ENCODE measurements around the gene TTBK2.

The TTBK2 gene

GRCh38 chr15:42836251-42836650, 84.3 kb downstream of the TTBK2 start (continued):
- TF ChIP-seq ZNF280C (tag by site-specific recombination; IDR thresholded peaks at IDR 0.05), result no peak

GRCh38 chr15:42832576-42832975, 88.0 kb downstream of the TTBK2 start:
- Histone ChIP-seq H3K36me3 (ENCODE audit: control insufficient read depth in 2 of 2, insufficient read depth in 1 of 2, low read length in 2 of 2) (peaks cover 0 to 3% of the 10 kb centered on the region in 2 experiments; a peak in 1 of 3 replicates), H3K27ac (ENCODE audit: extremely low read depth, low read depth, low read length) (no peak overlapping the region), H3K4me1 (ENCODE audit: control insufficient read depth, insufficient read depth, low read length) (no peaks in the 10 kb centered on the region), H3K9me3 (ENCODE audit: control insufficient read depth, insufficient read depth, low read depth, low read length) (no peaks in the 10 kb centered on the region), H3K4me3 (ENCODE audit: low read depth, low read length) (no peak overlapping the region)
- ChIA-PET CTCF (no interaction called here), POLR2A (no interaction called here)
- TF ChIP-seq ZNF837 (tag by site-specific recombination; IDR thresholded peaks at IDR 0.05), result no peak
- TF ChIP-seq ZNF677 (tag by site-specific recombination; IDR thresholded peaks at IDR 0.05), result no peak
- TF ChIP-seq ZNF707 (tag by site-specific recombination; IDR thresholded peaks at IDR 0.05), result no peak
- no peak for TF ChIP-seq ZNF514 (tag by site-specific recombination; IDR thresholded peaks at IDR 0.05)
- no peak for TF ChIP-seq ZNF791 (tag by site-specific recombination; IDR thresholded peaks at IDR 0.05)
- TF ChIP-seq TRIM28 (IDR thresholded peaks at IDR 0.05; ENCODE audit: borderline replicate concordance, low read length), result no peak
- no peak for TF ChIP-seq SP7 (tag by site-specific recombination; IDR thresholded peaks at IDR 0.05)
- TF ChIP-seq ZNF624 (tag by site-specific recombination; IDR thresholded peaks at IDR 0.05), result no peak
- no peak for TF ChIP-seq ZSCAN30 (tag by site-specific recombination; IDR thresholded peaks at IDR 0.05)
- TF ChIP-seq ZNF670 (tag by site-specific recombination; IDR thresholded peaks at IDR 0.05; ENCODE audit: low read depth), result no peak
- no peak for TF ChIP-seq GLI2 (tag by site-specific recombination; IDR thresholded peaks at IDR 0.05; ENCODE audit: borderline replicate concordance, low read depth)
- no peak for TF ChIP-seq ZNF202 (tag by site-specific recombination; IDR thresholded peaks at IDR 0.05; ENCODE audit: borderline replicate concordance)
- no peak for TF ChIP-seq SCRT1 (tag by site-specific recombination; IDR thresholded peaks at IDR 0.05; ENCODE audit: borderline replicate concordance)
- no peak for TF ChIP-seq ZNF596 (tag by site-specific recombination; IDR thresholded peaks at IDR 0.05)
- no peak for TF ChIP-seq ZNF704 (tag by site-specific recombination; IDR thresholded peaks at IDR 0.05)
- no peak for TF ChIP-seq ZNF473 (tag by site-specific recombination; IDR thresholded peaks at IDR 0.05)
- TF ChIP-seq PBX3 (CRISPR knock-in tag; IDR thresholded peaks at IDR 0.05), result no peak
- TF ChIP-seq ZNF10 (tag by site-specific recombination; IDR thresholded peaks at IDR 0.05), result no peak

- H3K4me3 ChIP-seq (ENCODE audit: low read depth, low read length), result no peak overlapping the region
- ChIA-PET POLR2A (no interaction called here), CTCF (no interaction called here)
- H3K36me3 ChIP-seq (ENCODE audit: control insufficient read depth in 2 of 2, insufficient read depth in 1 of 2, low read length in 2 of 2), result peaks cover 0 to 3% of the 10 kb centered on the region in 2 experiments; a peak in 2 of 3 replicates
- no peak overlapping the region for H3K27ac ChIP-seq (ENCODE audit: extremely low read depth, low read depth, low read length)
- H3K9me3 ChIP-seq (ENCODE audit: control insufficient read depth, insufficient read depth, low read depth, low read length), result no peaks in the 10 kb centered on the region
- H3K4me1 ChIP-seq (ENCODE audit: control insufficient read depth, insufficient read depth, low read length), result no peaks in the 10 kb centered on the region
- TF ChIP-seq WT1 (tag by site-specific recombination; IDR thresholded peaks at IDR 0.05) (no peak), GLI2 (tag by site-specific recombination; IDR thresholded peaks at IDR 0.05; ENCODE audit: borderline replicate concordance, low read depth) (no peak), MEIS1 (CRISPR knock-in tag; IDR thresholded peaks at IDR 0.05; ENCODE audit: borderline replicate concordance) (no peak), ZNF792 (tag by site-specific recombination; IDR thresholded peaks at IDR 0.05) (no peak), PRDM6 (tag by site-specific recombination; IDR thresholded peaks at IDR 0.05) (peak; percentile 77), ZBTB48 (tag by site-specific recombination; IDR thresholded peaks at IDR 0.05) (no peak), ZXDB (tag by site-specific recombination; IDR thresholded peaks at IDR 0.05) (no peak), ZNF148 (tag by site-specific recombination; IDR thresholded peaks at IDR 0.05; ENCODE audit: borderline replicate concordance) (no peak)
Observed at GRCh38 chr15:42826251-42826890, 94.2 kb downstream of the TTBK2 start.

All from HEK293 (cell line).